Loucy (cell line): ENCODE results near the gene CXCR3.

Experiments
- H2AFZ ChIP-seq: fragments of 200-600 bp; sonication (generic); 2 replicates; pipeline ENCODE4 v1.6.0; 2016; ENCODE audit warnings: antibody characterized with exemption, mild to moderate bottlenecking, low read length, moderate library complexity
- H3F3A ChIP-seq: fragments of 200-600 bp; 2 replicates; pipeline ENCODE4 v1.6.0; 2016; ENCODE audit warnings: antibody characterized with exemption, low read depth, mild to moderate bottlenecking
- H3K27me3 ChIP-seq: fragments of 200-600 bp; sonication (generic); 2 replicates; pipeline ENCODE4 v1.6.1; 2014; ENCODE audit warnings: low read length, mild to moderate bottlenecking; ENCODE audit not compliant: insufficient read depth, poor library complexity, severe bottlenecking
- H3K36me3 ChIP-seq: fragments of 200-600 bp; sonication (generic); 2 replicates; pipeline ENCODE4 v1.6.1; 2016; ENCODE audit warnings: low read length; ENCODE audit not compliant: insufficient read depth
- H3K4me1 ChIP-seq: fragments of 200-600 bp; sonication (generic); 2 replicates; pipeline ENCODE4 v1.5.1; 2014; ENCODE audit warnings: low read length, mild to moderate bottlenecking; ENCODE audit not compliant: insufficient read depth, poor library complexity, severe bottlenecking
- H3K4me2 ChIP-seq: fragments of 200-600 bp; sonication (generic); 2 replicates; pipeline ENCODE4 v1.6.0; 2014; ENCODE audit warnings: antibody characterized with exemption, low read length, low read depth, mild to moderate bottlenecking; ENCODE audit not compliant: poor library complexity, severe bottlenecking
- H3K4me3 ChIP-seq: fragments of 200-600 bp; sonication (generic); 2 replicates; pipeline ENCODE4 v1.5.1; 2014; ENCODE audit warnings: low read length, mild to moderate bottlenecking, mixed read lengths; ENCODE audit not compliant: poor library complexity, severe bottlenecking
- H3K79me2 ChIP-seq: fragments of 200-600 bp; sonication (generic); 2 replicates; pipeline ENCODE4 v1.6.1; 2014; ENCODE audit warnings: low read length; ENCODE audit not compliant: insufficient read depth
- H3K9ac ChIP-seq: fragments of 200-600 bp; sonication (generic); 2 replicates; pipeline ENCODE4 v1.6.0; 2014; ENCODE audit warnings: mild to moderate bottlenecking, low read depth, low read length, moderate library complexity; ENCODE audit not compliant: poor library complexity, severe bottlenecking
- H3K9me2 ChIP-seq: fragments of 200-600 bp; sonication (generic); replicated peaks from 2 replicates; pipeline ENCODE4 v1.6.1; 2016; ENCODE audit warnings: low read depth, low read length, mixed read lengths
- H3K9me3 ChIP-seq: fragments of 200-600 bp; sonication (generic); 2 replicates; pipeline ENCODE4 v1.6.1; 2014; ENCODE audit warnings: mild to moderate bottlenecking, antibody characterized with exemption, low read length, low read depth; ENCODE audit not compliant: insufficient read depth
- H4K20me1 ChIP-seq: fragments of 200-600 bp; sonication (generic); 2 replicates; pipeline ENCODE4 v1.6.0; 2014; ENCODE audit warnings: antibody characterized with exemption, low read length, mild to moderate bottlenecking; ENCODE audit not compliant: insufficient read depth, poor library complexity, severe bottlenecking
- EZH2phosphoT487 ChIP-seq: fragments of 200-600 bp; IDR thresholded peaks from 2 replicates; pipeline ENCODE4 v1.6.1; 2018; ENCODE audit warnings: antibody characterized with exemption, mild to moderate bottlenecking, moderate library complexity, borderline replicate concordance
- TF ChIP-seq, protein P1 (sequence below): fragments of 200-600 bp; sonication (generic); conservative IDR thresholded peaks from 2 replicates; pipeline ENCODE4 v1.5.1; 2014; ENCODE audit warnings: mild to moderate bottlenecking, antibody characterized with exemption, low read length

Gene CXCR3

GRCh38 chrX:71618303-71618721 is at the start of gene CXCR3:
CXCR3 (minus strand) TSS chrX:71618511; CDS start chrX:71618449, 62 bp downstream.
- Histone ChIP-seq H3K9me2 (no peaks in the 10 kb centered on the region), H2AFZ (no peak within 1 kb of the TSS), H3K9ac (peak within 1 kb of the TSS; percentile 77), H3K36me3 (no peaks in the 10 kb centered on the region), H3K27me3 (no peaks in the 10 kb centered on the region), H3K4me1 (peaks cover 56% of the 10 kb centered on the region), H4K20me1 (no peaks in the 10 kb centered on the region), H3K79me2 (0 out of 2 replicates have a peak, but pooled peaks cover 11% of the 10 kb centered on the region), H3K4me2 (peak within 1 kb of the TSS; percentile 89), H3F3A (peaks cover 5% of the 10 kb centered on the region; the same call in 1 of the 2 replicates), H3K9me3 (no peaks in the 10 kb centered on the region), H3K4me3 (peak within 1 kb of the TSS; percentile 68)
- TF ChIP-seq EZH2phosphoT487, result no peak
- TF ChIP-seq, protein P1, sequence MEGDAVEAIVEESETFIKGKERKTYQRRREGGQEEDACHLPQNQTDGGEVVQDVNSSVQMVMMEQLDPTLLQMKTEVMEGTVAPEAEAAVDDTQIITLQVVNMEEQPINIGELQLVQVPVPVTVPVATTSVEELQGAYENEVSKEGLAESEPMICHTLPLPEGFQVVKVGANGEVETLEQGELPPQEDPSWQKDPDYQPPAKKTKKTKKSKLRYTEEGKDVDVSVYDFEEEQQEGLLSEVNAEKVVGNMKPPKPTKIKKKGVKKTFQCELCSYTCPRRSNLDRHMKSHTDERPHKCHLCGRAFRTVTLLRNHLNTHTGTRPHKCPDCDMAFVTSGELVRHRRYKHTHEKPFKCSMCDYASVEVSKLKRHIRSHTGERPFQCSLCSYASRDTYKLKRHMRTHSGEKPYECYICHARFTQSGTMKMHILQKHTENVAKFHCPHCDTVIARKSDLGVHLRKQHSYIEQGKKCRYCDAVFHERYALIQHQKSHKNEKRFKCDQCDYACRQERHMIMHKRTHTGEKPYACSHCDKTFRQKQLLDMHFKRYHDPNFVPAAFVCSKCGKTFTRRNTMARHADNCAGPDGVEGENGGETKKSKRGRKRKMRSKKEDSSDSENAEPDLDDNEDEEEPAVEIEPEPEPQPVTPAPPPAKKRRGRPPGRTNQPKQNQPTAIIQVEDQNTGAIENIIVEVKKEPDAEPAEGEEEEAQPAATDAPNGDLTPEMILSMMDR, result no peak

DNA sequence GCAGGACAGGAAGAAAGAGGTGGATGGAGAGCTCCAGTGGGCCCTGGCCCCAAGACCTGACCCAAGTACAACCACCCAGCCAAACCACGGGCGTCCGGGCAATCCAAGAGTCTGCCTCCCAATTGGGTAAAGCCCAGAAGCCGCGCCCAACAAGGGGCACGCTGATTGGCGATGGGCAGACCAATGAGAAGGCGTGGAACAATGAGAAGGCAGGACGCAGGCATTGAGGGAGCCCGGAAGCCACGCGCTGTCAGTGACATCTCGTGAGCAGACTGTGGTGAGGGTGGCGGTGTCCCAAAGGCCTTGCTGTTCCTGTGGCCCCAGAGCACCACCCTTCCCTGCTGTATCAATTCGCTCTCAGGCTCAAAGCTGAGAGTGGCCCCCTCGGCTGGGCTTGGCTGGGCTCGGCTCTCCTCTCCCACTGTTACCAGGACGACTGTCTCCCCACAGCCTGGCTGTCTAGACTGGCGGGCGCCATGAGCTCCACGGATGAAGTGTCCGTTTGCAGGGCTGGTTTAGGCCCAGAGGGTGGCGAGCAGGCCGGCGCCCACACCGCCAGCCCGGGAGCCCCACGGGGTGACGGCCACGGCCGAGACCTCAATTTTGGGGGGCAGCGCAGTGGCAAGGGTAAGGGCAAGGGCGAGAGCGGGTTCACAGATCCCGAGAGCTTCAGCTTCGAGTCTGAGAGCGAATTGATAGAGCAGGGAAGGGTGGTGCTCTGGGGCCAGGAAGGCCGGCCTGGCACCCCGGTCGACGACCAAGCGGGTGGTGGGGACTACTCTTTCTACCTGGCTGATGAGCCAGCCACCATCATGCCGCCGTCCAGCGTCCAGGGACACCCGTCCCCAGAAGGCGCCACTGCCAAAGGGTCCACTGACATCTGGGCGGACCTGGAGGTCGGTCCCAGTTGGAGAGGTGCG is 49.3 kb upstream of the CXCR3 start, which contains the start of gene LOC101059915:
TSS of gene LOC101059915 (plus strand) at position 219 of the 920 bp plus-strand sequence.
- Histone ChIP-seq H3K9me3 (no peaks in the 10 kb centered on the region), H3K4me3 (no peak within 1 kb of the TSS), H3K36me3 (no peaks in the 10 kb centered on the region), H3K4me1 (peaks cover 20% of the 10 kb centered on the region), H4K20me1 (no peaks in the 10 kb centered on the region), H3K79me2 (no peaks in the 10 kb centered on the region), H3F3A (no peaks in the 10 kb centered on the region), H3K27me3 (no peaks in the 10 kb centered on the region), H2AFZ (no peak within 1 kb of the TSS), H3K9ac (no peak within 1 kb of the TSS), H3K9me2 (no peaks in the 10 kb centered on the region), H3K4me2 (no peak within 1 kb of the TSS)
- TF ChIP-seq, protein P1, result no peak
- TF ChIP-seq EZH2phosphoT487, result no peak

GRCh38 chrX:71666240-71667223 is 48.2 kb upstream of the CXCR3 start:
- Histone ChIP-seq H3K79me2 (no peaks in the 10 kb centered on the region), H4K20me1 (no peaks in the 10 kb centered on the region), H3F3A (no peaks in the 10 kb centered on the region), H3K9me3 (no peaks in the 10 kb centered on the region), H3K4me2 (no peak overlapping the region), H3K36me3 (no peaks in the 10 kb centered on the region), H2AFZ (no peak overlapping the region), H3K9me2 (no peaks in the 10 kb centered on the region), H3K4me3 (no peak overlapping the region), H3K4me1 (peaks cover 14% of the 10 kb centered on the region), H3K9ac (no peak overlapping the region), H3K27me3 (no peaks in the 10 kb centered on the region)
- TF ChIP-seq EZH2phosphoT487, result no peak
- TF ChIP-seq, protein P1, result no peak
